Measurements from ENCODE around the gene CREB1. TPM values are rescaled to one million over a fixed set of nuclear protein-coding genes. Genes with fewer than 3 reads are reported as not detected.

Gene CREB1
- total and polyA plus RNA-seq, 9 of the 15 experiments (the other 6 are each of a cell fraction or from before 2014, with no cell fraction given), result 8.9 to 51.3 (median 19.5) TPM

DNA sequence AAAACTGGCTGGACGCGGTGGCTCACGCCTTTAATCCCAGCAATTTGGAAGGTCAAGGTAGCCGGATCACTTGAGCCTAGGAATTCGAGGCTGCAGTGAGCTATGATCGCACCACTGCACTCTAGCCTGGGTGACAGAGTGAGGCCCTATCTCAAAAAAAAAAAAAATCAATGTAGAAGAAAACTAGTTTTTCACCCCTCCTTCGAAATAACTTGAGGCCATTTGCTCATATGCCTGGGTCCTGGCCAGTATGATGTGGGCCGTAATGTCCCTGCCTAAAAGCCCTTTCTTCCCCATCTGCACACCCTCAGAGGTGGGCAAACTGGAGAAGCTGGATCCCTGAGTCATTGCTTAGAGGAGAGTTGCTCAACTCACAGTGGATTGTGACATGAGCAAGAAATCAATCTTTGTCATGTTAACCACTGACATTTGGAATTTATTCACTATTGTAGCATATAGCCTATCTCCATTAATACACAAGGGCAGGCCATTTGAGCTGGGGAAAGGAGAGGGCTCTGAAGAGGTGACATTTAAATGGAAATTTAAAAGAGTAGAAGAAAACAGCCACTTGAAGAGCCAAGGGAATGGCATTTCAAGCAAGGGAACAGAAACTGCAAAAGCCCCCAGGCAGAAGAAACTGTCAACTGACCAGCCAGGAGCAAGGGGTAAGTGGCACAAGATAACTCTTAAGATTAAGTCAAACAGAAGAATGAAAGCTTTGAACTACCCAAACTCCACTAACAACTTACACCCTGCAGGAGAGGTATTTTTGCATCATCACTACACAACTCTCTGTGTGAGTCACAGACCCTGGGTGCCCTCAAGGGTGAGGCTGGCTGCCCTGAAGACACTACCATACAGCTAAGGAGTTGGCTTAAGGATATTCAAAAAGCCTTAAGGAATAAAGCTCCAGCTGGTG is 103.1 kb downstream of the CREB1 start (continued):
- no peak for TF ChIP-seq ZNF398 (CRISPR knock-in tag; IDR thresholded peaks at IDR 0.05)
- TF ChIP-seq MAFK (IDR thresholded peaks at IDR 0.05; ENCODE audit: low read length), result peak; percentile 44; the same call in 1 of the 2 replicates
- TF ChIP-seq FOXJ3 (CRISPR knock-in tag; IDR thresholded peaks at IDR 0.05), result no peak
- TF ChIP-seq ZNF778 (CRISPR knock-in tag; IDR thresholded peaks at IDR 0.05), result no peak
- TF ChIP-seq NRF1 (conservative IDR thresholded peaks at IDR 0.05 in 1 of 2, IDR thresholded peaks at IDR 0.05 in 1 of 2), result 0 out of 4 replicates have a peak, but pooled peaks of 1 of the 2 experiments have one; percentile 17
- TF ChIP-seq CHD1 (IDR thresholded peaks at IDR 0.05; ENCODE audit: low read length), result no peak
- TF ChIP-seq TAL1 (IDR thresholded peaks at IDR 0.05), result no peak
- no peak for TF ChIP-seq HLTF (IDR thresholded peaks at IDR 0.05)
- TF ChIP-seq, protein P1, sequence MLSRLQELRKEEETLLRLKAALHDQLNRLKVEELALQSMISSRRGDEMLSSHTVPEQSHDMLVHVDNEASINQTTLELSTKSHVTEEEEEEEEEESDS (CRISPR knock-in tag; IDR thresholded peaks at IDR 0.05), result no peak
- TF ChIP-seq NUFIP1 (IDR thresholded peaks at IDR 0.05; ENCODE audit: partially characterized antibody), result no peak
- TF ChIP-seq SMARCE1 (IDR thresholded peaks at IDR 0.05), result peak; percentile 25; the same call in 1 of the 2 replicates
- no peak for TF ChIP-seq ZNF655 (CRISPR knock-in tag; IDR thresholded peaks at IDR 0.05)

Measured in K562 (cell line).